ENCODE results near the gene C11orf58.

Gene C11orf58

DNA sequence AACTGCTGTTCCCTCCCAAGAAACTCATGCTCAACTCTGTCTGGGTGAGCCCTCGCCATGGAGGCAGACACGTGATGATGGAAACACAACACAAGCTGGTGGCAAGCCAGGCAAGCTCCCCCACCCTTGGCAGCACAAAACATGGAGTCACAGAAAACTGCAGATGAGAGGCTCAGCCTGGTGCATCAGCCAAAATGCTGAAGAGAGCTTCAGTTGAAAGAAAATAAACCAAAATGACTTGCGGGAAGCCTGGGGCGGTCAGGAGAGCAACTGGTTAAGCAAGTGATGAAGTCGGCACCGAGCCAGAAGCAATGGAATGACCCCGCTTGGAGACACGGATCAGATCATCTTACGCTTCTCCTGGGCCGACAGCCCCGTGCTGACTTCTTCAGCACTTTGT is 68.3 kb downstream of the C11orf58 start:
- no peak for DNase-seq

- no peak for DNase-seq
Observed at GRCh38 chr11:16807306-16807705, 68.9 kb downstream of the C11orf58 start.

Measured in NCI-H2029 treated with DMSO at 0.1 percent for 48 hours (cell line).